ENCODE data around the gene PYGO1. TPM values are rescaled to one million over a fixed set of nuclear protein-coding genes. Genes with fewer than 3 reads are reported as not detected.

Gene PYGO1
- 0.04 TPM for total RNA-seq (2013)
- polyA plus RNA-seq: not detected
- polyA minus RNA-seq: under 0.01 TPM in 1 of 2 replicates, not detected in the other
- total RNA-seq: 0 to 3.2 (median 0.18) reads per million in 11 experiments

- Mint-ChIP-seq H3K4me1 (peaks cover 7% of the 10 kb centered on the region), H3K27ac (no peak within 1 kb of the TSS), H3K27me3 (ENCODE audit: low read depth in 3 of 3) (peaks cover 40 to 57% (median 56%) of the 10 kb centered on the region in 3 donors), H3K36me3 (peaks cover 4 to 6% of the 10 kb centered on the region in 2 donors), H3K9me3 (peaks cover 4 to 21% (median 15%) of the 10 kb centered on the region in 7 donors), H3K4me3 (peak within 1 kb of the TSS; percentile 73 to 89)
- Histone ChIP-seq H3K9me3 (replicated peaks in 1 of 2; ENCODE audit: control insufficient read depth in 1 of 2, insufficient read depth in 1 of 2, low read length in 2 of 2) (peaks cover 6 to 23% of the 10 kb centered on the region in 2 donors), H3K4me3 (replicated peaks in 1 of 3; ENCODE audit: low read depth in 2 of 3, low read length in 3 of 3) (peak within 1 kb of the TSS in 2 of 3 experiments; percentile 28 to 65), H4K20me1 (ENCODE audit: insufficient read depth, low read length) (no peaks in the 10 kb centered on the region), H3K79me2 (ENCODE audit: insufficient read depth, low read length) (no peaks in the 10 kb centered on the region), H3K4me1 (ENCODE audit: control insufficient read depth in 1 of 2, insufficient read depth in 2 of 2, low read length in 2 of 2) (peaks cover 6 to 11% of the 10 kb centered on the region in 2 donors), H3K36me3 (replicated peaks in 1 of 2; ENCODE audit: control insufficient read depth in 1 of 2, insufficient read depth in 2 of 2, low read length in 2 of 2) (no peaks in the 10 kb centered on the region), H3K27ac (ENCODE audit: low read depth in 1 of 2, low read length in 2 of 2) (no peak within 1 kb of the TSS), H2AFZ (ENCODE audit: insufficient read depth, low read depth, low read length, poor library complexity, severe bottlenecking) (peak within 1 kb of the TSS; percentile 68), H3K27me3 (ENCODE audit: control insufficient read depth in 2 of 2, insufficient read depth in 2 of 2, low read length in 2 of 2) (peaks cover 56 to 70% of the 10 kb centered on the region in 2 donors), H3K9ac (ENCODE audit: insufficient read depth, low read length, poor library complexity, severe bottlenecking) (no peak within 1 kb of the TSS), H3K4me2 (replicated peaks; ENCODE audit: extremely low read depth, low read length, poor library complexity, severe bottlenecking) (peak within 1 kb of the TSS; percentile 79)
- no peak for TF ChIP-seq CTCF (IDR thresholded peaks at IDR 0.05)
- under 1% methylated on average over 107 of the region's 107 CpGs for WGBS (ENCODE audit: insufficient coverage)
- DNase-seq: peak; percentile 2 to 36 (median 21)
- intact Hi-C loops (cut with micrococcal nuclease): no loop called here
Observed at GRCh38 chr15:55588070-55588814, at the start of gene PYGO1. Gene PYGO1, minus strand, starts transcription at chr15:55588345. Its CDS starts 462 bp downstream, at chr15:55587883.

GRCh38 chr15:55637086-55637485, 48.9 kb upstream of the PYGO1 start:
- Histone ChIP-seq H3K4me3 (replicated peaks in 1 of 3; ENCODE audit: low read depth in 2 of 3, low read length in 3 of 3) (no peak overlapping the region), H3K4me2 (replicated peaks; ENCODE audit: extremely low read depth, low read length, poor library complexity, severe bottlenecking) (no peak overlapping the region), H3K36me3 (replicated peaks in 1 of 2; ENCODE audit: control insufficient read depth in 1 of 2, insufficient read depth in 2 of 2, low read length in 2 of 2) (no peaks in the 10 kb centered on the region), H3K4me1 (ENCODE audit: control insufficient read depth in 1 of 2, insufficient read depth in 2 of 2, low read length in 2 of 2) (no peaks in the 10 kb centered on the region), H3K27ac (ENCODE audit: low read depth in 1 of 2, low read length in 2 of 2) (no peak overlapping the region), H2AFZ (ENCODE audit: insufficient read depth, low read depth, low read length, poor library complexity, severe bottlenecking) (no peak overlapping the region), H3K9ac (ENCODE audit: insufficient read depth, low read length, poor library complexity, severe bottlenecking) (no peak overlapping the region), H3K79me2 (ENCODE audit: insufficient read depth, low read length) (no peaks in the 10 kb centered on the region), H3K9me3 (replicated peaks in 1 of 2; ENCODE audit: control insufficient read depth in 1 of 2, insufficient read depth in 1 of 2, low read length in 2 of 2) (no peaks in the 10 kb centered on the region), H3K27me3 (ENCODE audit: control insufficient read depth in 2 of 2, insufficient read depth in 2 of 2, low read length in 2 of 2) (no peaks in the 10 kb centered on the region), H4K20me1 (ENCODE audit: insufficient read depth, low read length) (no peaks in the 10 kb centered on the region)
- H3K4me1 Mint-ChIP-seq: peaks cover 3% of the 10 kb centered on the region
- no peak for DNase-seq
- H3K4me3 Mint-ChIP-seq: no peak overlapping the region
- H3K27ac Mint-ChIP-seq: no peak overlapping the region
- intact Hi-C loops (cut with micrococcal nuclease): no loop called here
- TF ChIP-seq CTCF (IDR thresholded peaks at IDR 0.05): no peak
- no peaks in the 10 kb centered on the region for H3K36me3 Mint-ChIP-seq
- no peaks in the 10 kb centered on the region for H3K9me3 Mint-ChIP-seq
- peaks cover 0 to 2% (median 0%) of the 10 kb centered on the region in 3 donors for H3K27me3 Mint-ChIP-seq (ENCODE audit: low read depth in 3 of 3)
- WGBS (ENCODE audit: insufficient coverage): 100% methylated on average over 1 of the region's 3 CpGs
